Spleen (tissue), 11 donors: ENCODE measurements around the gene PEA15. TPM values are rescaled to one million over a fixed set of nuclear protein-coding genes. Genes with fewer than 3 reads are reported as not detected.

ENCODE experiments used
- DNase-seq: peaks from one replicate; pipeline ENCODE4 v3.0.0-alpha.2; 2020
- H3K27ac ChIP-seq, 8 donors: fragments of 200-600 bp; sonication (generic) in 7 of 8; 1 replicate in 4 of 8; 2 replicates in 4 of 8; pipeline versions ENCODE4 v1.5.0 to v1.8.0; 2016 to 2021; ENCODE audit warnings: inconsistent platforms in 4 of 8, mild to moderate bottlenecking in 4 of 8, moderate library complexity in 1 of 8
- H3K27me3 ChIP-seq, 7 donors: fragments of 200-600 bp; sonication (generic) in 6 of 7; replicated peaks in 1 of 7; 1 replicate in 4 of 7; 2 replicates in 3 of 7; pipeline versions ENCODE4 v1.5.0 to v1.8.0; 2016 to 2021; ENCODE audit warnings: inconsistent platforms in 3 of 7, mild to moderate bottlenecking in 1 of 7
- H3K36me3 ChIP-seq, 6 donors: fragments of 200-600 bp; sonication (generic) in 5 of 6; 1 replicate in 4 of 6; 2 replicates in 2 of 6; pipeline versions ENCODE4 v1.5.0 to v1.8.0; 2016 to 2021; ENCODE audit warnings: inconsistent platforms in 2 of 6
- H3K4me1 ChIP-seq, 6 donors: fragments of 200-600 bp; sonication (generic) in 5 of 6; 1 replicate in 3 of 6; 2 replicates in 3 of 6; pipeline versions ENCODE4 v1.5.0 to v1.8.0; 2016 to 2021; ENCODE audit warnings: inconsistent platforms in 3 of 6
- H3K4me3 ChIP-seq, 8 donors: fragments of 200-600 bp; sonication (generic) in 7 of 8; 1 replicate in 4 of 8; 2 replicates in 4 of 8; pipeline versions ENCODE4 v1.5.0 to v1.8.0; 2016 to 2021; ENCODE audit warnings: inconsistent platforms in 4 of 8, mild to moderate bottlenecking in 4 of 8, moderate library complexity in 2 of 8
- H3K9me3 ChIP-seq, 8 donors: fragments of 200-600 bp; sonication (generic) in 7 of 8; 1 replicate in 4 of 8; 2 replicates in 4 of 8; pipeline versions ENCODE4 v1.5.0 to v1.8.0; 2016 to 2021; ENCODE audit warnings: inconsistent platforms in 4 of 8
- POLR2A ChIP-seq, 3 donors: fragments of 450-650 bp; IDR thresholded peaks; one replicate each; pipeline ENCODE4 v1.5.1; 2017; ENCODE audit warnings: antibody characterized with exemption in 3 of 3, mild to moderate bottlenecking in 1 of 3
- POLR2AphosphoS5 ChIP-seq, 3 donors: sonication (generic); formaldehyde crosslinking; IDR thresholded peaks; one replicate each; pipeline ENCODE4 v1.5.1; 2017; ENCODE audit warnings: antibody characterized with exemption in 3 of 3
- WGBS, 5 donors: extraction: QIAGEN DNeasy Blood & Tissue Kit in 3 of 5; methylation state at CpG; one replicate each; pipeline versions ENCODE4 v1.1.5 to v1.1.7; 2013 to 2018; 5-methylcytosine and 5-hydroxymethylcytosine counted together
- intact Hi-C: fragments of 100-400 bp; cut with DNase I; formaldehyde crosslinking; loops from one replicate; pipeline ENCODE4 v1.15.0; 2023; ENCODE audit warnings: low total_unique reads
- polyA plus RNA-seq, 3 donors: library from polyadenylated mRNA; stranded (reverse); fragments of 200-250 nt; gene quantifications; one replicate each; pipeline ENCODE4 v1.2.1, GENCODE V29; 2013
- total RNA-seq, 7 donors: library from RNA; depleted of rRNA in 3 of 7; stranded (reverse); fragments of >200 nt in 3 of 7; fragmentation: NEBNext Ultra II Directional in 4 of 7; extraction: Animal tissue kit (Norgen Biotek cat#: 25700) in 4 of 7; gene quantifications; one replicate each; pipeline versions ENCODE4 v1.1.0 to v1.2.1, GENCODE V29; 2016 to 2021
- TF ChIP-seq, protein P1 (sequence below), 11 experiments: fragments of 200-600 bp in 7 of 11; fragments of 450-650 bp in 4 of 11; sonication (generic) in 4 of 11; IDR thresholded peaks in 8 of 11; conservative IDR thresholded peaks in 3 of 11; 1 replicate in 7 of 11; 2 replicates in 4 of 11; pipeline versions ENCODE4 v1.4.0 to v1.8.0; 2016 to 2021; ENCODE audit warnings: antibody characterized with exemption in 11 of 11, inconsistent platforms in 4 of 11, mild to moderate bottlenecking in 1 of 11
- donor health status: healthy with polysubstance abuse.
- donor health status: DM: no; HTN: no; CAD: no; lungs with moderate emphysema.
- donor health status: DM: no; HTN: no; CAD: no.
- donor health status: Bipolar disorder and iron deficiency.
- donor health status: healthy.
- donor health status: DM: no; HTN: no; CAD: no.
- donor health status: DM: yes; HTN: yes; CAD: no.

PEA15 gene
- total and polyA plus RNA-seq, 10 donors = 73.4 to 167 (median 106) TPM

DNA sequence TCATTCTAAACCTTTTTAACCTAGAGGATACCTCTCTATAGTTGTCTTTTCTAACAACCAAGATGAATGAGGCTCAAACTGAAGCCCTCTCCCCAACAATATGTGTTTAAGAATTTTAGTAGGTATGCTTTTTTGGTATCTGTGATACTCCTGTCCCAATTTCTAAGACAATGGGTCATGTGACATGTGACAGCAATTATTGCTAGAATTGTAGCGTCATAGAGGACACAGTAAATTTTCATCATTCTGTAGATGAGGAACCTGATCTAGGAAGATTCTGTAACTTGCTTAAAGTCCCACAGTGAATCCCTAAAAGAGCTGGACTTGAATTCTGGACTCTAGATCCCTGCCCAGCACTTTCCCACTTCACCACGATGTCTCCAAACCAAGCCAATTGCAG, 26.5 kb upstream of the PEA15 start:
- intact Hi-C loops = no loop called here
- Histone ChIP-seq H3K27ac (no peak overlapping the region), H3K4me1 (no peaks in the 10 kb centered on the region), H3K9me3 (no peaks in the 10 kb centered on the region), H3K36me3 (no peaks in the 10 kb centered on the region), H3K4me3 (no peak overlapping the region), H3K27me3 (no peaks in the 10 kb centered on the region)
- DNase-seq = no peak
- 78 to 95% (median 88%) methylated on average over 2 of the region's 2 CpGs for WGBS, 5 donors
- TF ChIP-seq POLR2AphosphoS5 (IDR thresholded peaks at IDR 0.05) (no peak), POLR2A (IDR thresholded peaks at IDR 0.05) (no peak)
- TF ChIP-seq, protein P1, sequence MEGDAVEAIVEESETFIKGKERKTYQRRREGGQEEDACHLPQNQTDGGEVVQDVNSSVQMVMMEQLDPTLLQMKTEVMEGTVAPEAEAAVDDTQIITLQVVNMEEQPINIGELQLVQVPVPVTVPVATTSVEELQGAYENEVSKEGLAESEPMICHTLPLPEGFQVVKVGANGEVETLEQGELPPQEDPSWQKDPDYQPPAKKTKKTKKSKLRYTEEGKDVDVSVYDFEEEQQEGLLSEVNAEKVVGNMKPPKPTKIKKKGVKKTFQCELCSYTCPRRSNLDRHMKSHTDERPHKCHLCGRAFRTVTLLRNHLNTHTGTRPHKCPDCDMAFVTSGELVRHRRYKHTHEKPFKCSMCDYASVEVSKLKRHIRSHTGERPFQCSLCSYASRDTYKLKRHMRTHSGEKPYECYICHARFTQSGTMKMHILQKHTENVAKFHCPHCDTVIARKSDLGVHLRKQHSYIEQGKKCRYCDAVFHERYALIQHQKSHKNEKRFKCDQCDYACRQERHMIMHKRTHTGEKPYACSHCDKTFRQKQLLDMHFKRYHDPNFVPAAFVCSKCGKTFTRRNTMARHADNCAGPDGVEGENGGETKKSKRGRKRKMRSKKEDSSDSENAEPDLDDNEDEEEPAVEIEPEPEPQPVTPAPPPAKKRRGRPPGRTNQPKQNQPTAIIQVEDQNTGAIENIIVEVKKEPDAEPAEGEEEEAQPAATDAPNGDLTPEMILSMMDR (IDR thresholded peaks at IDR 0.05 in 8 of 11, conservative IDR thresholded peaks at IDR 0.05 in 3 of 11) = no peak

DNA sequence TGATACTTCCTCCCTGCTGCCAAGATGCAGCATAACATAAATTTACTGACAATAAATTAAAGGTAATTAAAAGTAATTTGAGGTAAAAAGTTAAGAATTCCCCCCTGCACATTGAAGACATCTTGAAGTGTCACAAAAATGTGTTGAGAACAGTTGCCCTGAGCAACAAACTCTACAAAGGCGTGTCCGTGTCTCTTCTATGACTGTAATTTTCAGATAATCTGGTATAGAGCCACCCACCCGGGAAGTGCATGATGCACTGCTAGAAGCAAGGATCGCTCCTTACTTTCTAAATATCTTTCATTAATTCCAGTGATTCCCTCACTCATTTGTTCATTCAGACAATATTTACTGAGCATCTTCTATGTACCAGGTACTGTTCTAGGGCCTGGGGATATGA, 25.8 kb upstream of the PEA15 start:
- H3K4me3 ChIP-seq = no peak overlapping the region
- no peaks in the 10 kb centered on the region for H3K36me3 ChIP-seq
- no peaks in the 10 kb centered on the region for H3K4me1 ChIP-seq
- intact Hi-C loops = no loop called here
- no peaks in the 10 kb centered on the region for H3K9me3 ChIP-seq
- DNase-seq = no peak
- H3K27me3 ChIP-seq = no peaks in the 10 kb centered on the region
- H3K27ac ChIP-seq = no peak overlapping the region
- TF ChIP-seq POLR2A (IDR thresholded peaks at IDR 0.05) (no peak), POLR2AphosphoS5 (IDR thresholded peaks at IDR 0.05) (no peak)
- TF ChIP-seq, protein P1 (IDR thresholded peaks at IDR 0.05 in 8 of 11, conservative IDR thresholded peaks at IDR 0.05 in 3 of 11) = no peak
- 89 to 98% (median 94%) methylated on average over 4 of the region's 4 CpGs for WGBS, 5 donors

DNA sequence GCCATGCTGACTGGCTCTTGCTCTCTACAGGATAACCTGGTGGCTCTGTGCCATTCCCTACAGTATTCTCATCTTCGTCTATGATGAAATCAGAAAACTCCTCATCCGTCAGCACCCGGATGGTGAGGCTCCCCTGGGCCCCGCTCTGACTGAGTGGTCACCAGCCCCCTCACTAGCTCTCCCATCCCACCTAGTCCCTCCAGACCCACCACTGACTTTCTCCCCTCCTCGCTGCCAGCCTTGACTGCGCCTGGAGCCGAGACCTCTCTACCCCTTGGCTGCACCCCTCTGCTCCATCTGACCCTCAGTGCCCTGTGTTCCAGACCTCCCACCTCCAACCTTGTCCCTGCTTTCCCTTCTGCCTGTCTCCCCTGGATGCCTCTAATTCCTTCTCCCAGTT, 18.9 kb upstream of the PEA15 start:
- no peak overlapping the region for H3K4me3 ChIP-seq
- DNase-seq = no peak
- peaks cover 0 to 9% (median 3%) of the 10 kb centered on the region in 6 donors for H3K4me1 ChIP-seq
- WGBS, 5 donors = 87 to 94% (median 90%) methylated on average over 7 of the region's 7 CpGs
- no peaks in the 10 kb centered on the region for H3K27me3 ChIP-seq
- H3K9me3 ChIP-seq = no peaks in the 10 kb centered on the region
- TF ChIP-seq POLR2AphosphoS5 (IDR thresholded peaks at IDR 0.05) (no peak), POLR2A (IDR thresholded peaks at IDR 0.05) (no peak)
- TF ChIP-seq, protein P1 (IDR thresholded peaks at IDR 0.05 in 8 of 11, conservative IDR thresholded peaks at IDR 0.05 in 3 of 11) = no peak
- no peaks in the 10 kb centered on the region for H3K36me3 ChIP-seq
- H3K27ac ChIP-seq = no peak overlapping the region
- intact Hi-C loops = loop anchor here (10.0 kb wide), 1 partner anchor 81 kb away; no protein-coding TSS in a partner anchor

DNA sequence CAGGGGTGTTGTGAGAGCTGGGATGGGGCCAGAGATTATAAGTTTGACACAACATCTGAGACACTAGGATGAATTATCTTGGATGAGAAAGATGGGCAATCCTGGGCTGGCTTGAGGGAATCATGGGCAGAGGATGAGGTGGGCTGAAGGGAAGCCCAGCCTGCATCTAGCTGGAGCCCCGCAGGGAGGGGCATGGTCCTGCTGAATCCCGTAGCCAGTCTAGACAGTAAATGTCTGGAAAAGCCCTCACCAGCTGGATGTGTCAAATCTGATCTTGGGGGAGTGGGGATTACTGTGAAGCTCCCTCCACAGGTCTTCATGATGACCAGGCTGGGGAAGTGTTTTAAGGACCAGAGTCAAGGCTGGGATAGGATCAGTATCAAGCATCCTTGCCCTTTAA, 18.5 kb upstream of the PEA15 start:
- TF ChIP-seq POLR2A (IDR thresholded peaks at IDR 0.05) (no peak), POLR2AphosphoS5 (IDR thresholded peaks at IDR 0.05) (no peak)
- TF ChIP-seq, protein P1 (IDR thresholded peaks at IDR 0.05 in 8 of 11, conservative IDR thresholded peaks at IDR 0.05 in 3 of 11) = no peak
- no peaks in the 10 kb centered on the region for H3K9me3 ChIP-seq
- intact Hi-C loops = loop anchor here (10.0 kb wide), 1 partner anchor 82 kb away; no protein-coding TSS in a partner anchor
- no peak overlapping the region for H3K4me3 ChIP-seq
- no peak overlapping the region for H3K27ac ChIP-seq
- 76 to 90% (median 83%) methylated on average over 2 of the region's 2 CpGs for WGBS, 5 donors
- H3K36me3 ChIP-seq = no peaks in the 10 kb centered on the region
- no peak for DNase-seq
- H3K27me3 ChIP-seq = no peaks in the 10 kb centered on the region
- peaks cover 0 to 9% (median 3%) of the 10 kb centered on the region in 6 donors for H3K4me1 ChIP-seq
